OCI-LY7 (cell line): Measurements from ENCODE around the gene PRR33. TPM values are rescaled to one million over a fixed set of nuclear protein-coding genes. Genes with fewer than 3 reads are reported as not detected.

ENCODE experiments used
- BruUV-seq: library from RNA; stranded (reverse); fragments of 400-500 nt; replicated peaks from 2 replicates; lab custom pipeline; 2021; lab: Mats Ljungman, UMichigan
- CTCF ChIA-PET: fragments of 300-600 bp; sonication (Branson Sonifier 250); formaldehyde crosslinking; loops from one replicate; lab custom pipeline; 2022; ENCODE audit warnings: antibody characterized with exemption; ENCODE audit not compliant: unreplicated experiment; lab: Charles Lee
- POLR2A ChIA-PET: fragments of 300-600 bp; sonication (Branson Sonifier 250); formaldehyde crosslinking; loops from one replicate; lab custom pipeline; 2022; ENCODE audit warnings: antibody characterized with exemption; lab: Charles Lee
- DNase-seq: peaks from one replicate; pipeline ENCODE4 v3.0.0-alpha.2; 2015; ENCODE audit warnings: low spot score
- H2AFZ ChIP-seq: fragments of 200-600 bp; sonication (generic), shearing (Covaris generic); 2 replicates; pipeline ENCODE4 v1.6.1; 2014; ENCODE audit warnings: mild to moderate bottlenecking, antibody characterized with exemption, low read length, moderate library complexity
- H3K27ac ChIP-seq: fragments of 200-600 bp; sonication (generic); 2 replicates; pipeline ENCODE4 v1.5.1; 2014; ENCODE audit warnings: mixed run types, low read depth, mild to moderate bottlenecking, moderate library complexity, low read length, inconsistent platforms; ENCODE audit not compliant: poor library complexity, severe bottlenecking
- H3K36me3 ChIP-seq: fragments of 200-600 bp; sonication (generic); 2 replicates; pipeline ENCODE4 v1.6.1; 2014; ENCODE audit warnings: mild to moderate bottlenecking, antibody characterized with exemption, low read length, moderate library complexity, mixed read lengths; ENCODE audit not compliant: insufficient read depth
- H3K4me1 ChIP-seq: fragments of 200-600 bp; sonication (generic); 2 replicates; pipeline ENCODE4 v1.5.1; 2014; ENCODE audit warnings: mild to moderate bottlenecking, low read length; ENCODE audit not compliant: insufficient read depth, poor library complexity, severe bottlenecking
- H3K4me2 ChIP-seq: fragments of 200-600 bp; sonication (generic); 2 replicates; pipeline ENCODE4 v1.6.1; 2014; ENCODE audit warnings: mild to moderate bottlenecking, low read length
- H3K4me3 ChIP-seq: fragments of 200-600 bp; sonication (generic); 2 replicates; pipeline ENCODE4 v1.5.1; 2014; ENCODE audit warnings: mild to moderate bottlenecking, low read depth, low read length; ENCODE audit not compliant: poor library complexity, severe bottlenecking
- H3K79me2 ChIP-seq: fragments of 200-600 bp; sonication (generic); 2 replicates; pipeline ENCODE4 v1.6.1; 2016; ENCODE audit warnings: low read depth, mild to moderate bottlenecking, low read length, moderate library complexity, mixed read lengths; ENCODE audit not compliant: insufficient read depth
- H3K9me2 ChIP-seq: fragments of 200-600 bp; sonication (generic); 2 replicates; pipeline ENCODE4 v1.6.1; 2016; ENCODE audit warnings: mild to moderate bottlenecking, low read length, mixed read lengths; ENCODE audit not compliant: insufficient read depth
- H3K9me3 ChIP-seq: fragments of 200-600 bp; sonication (generic); 2 replicates; pipeline ENCODE4 v1.6.1; 2014; ENCODE audit warnings: mild to moderate bottlenecking, mixed run types, low read length, mixed read lengths
- H4K20me1 ChIP-seq: fragments of 200-600 bp; sonication (generic); 2 replicates; pipeline ENCODE4 v1.6.1; 2014; ENCODE audit warnings: mild to moderate bottlenecking, antibody characterized with exemption, low read length, moderate library complexity, mixed read lengths; ENCODE audit not compliant: insufficient read depth
- CTCF ChIP-seq: fragments of 200-600 bp; sonication (generic); conservative IDR thresholded peaks from 2 replicates; pipeline ENCODE4 v1.5.1; 2014; ENCODE audit warnings: mild to moderate bottlenecking, antibody characterized with exemption, low read length, moderate library complexity, mixed read lengths
- EZH2phosphoT487 ChIP-seq: fragments of 200-600 bp; sonication (generic); IDR thresholded peaks from 2 replicates; pipeline ENCODE4 v1.6.1; 2018; ENCODE audit warnings: low read depth, borderline replicate concordance, mild to moderate bottlenecking, mixed run types, antibody characterized with exemption, low read length, moderate library complexity, mixed read lengths
- intact Hi-C: fragments of 100-400 bp; cut with micrococcal nuclease; formaldehyde crosslinking; loops from one replicate; pipeline ENCODE4 v1.10.0; 2022; ENCODE audit not compliant: unreplicated experiment
- total RNA-seq, 2 experiments: library from RNA; depleted of rRNA in 1 of 2; stranded (reverse); fragments of >200 nt in 1 of 2; shearing (Covaris generic) in 1 of 2; gene quantifications; 2 replicates each; pipeline ENCODE4 v1.2.3, GENCODE V29; 2014 to 2022

PRR33 gene
- total RNA-seq, 2 experiments from 2014 or later: not detected

GRCh38 chr11:1861435-1862411 lies 30.0 kb downstream of the PRR33 start:
- no peak overlapping the region for H3K4me3 ChIP-seq
- peaks cover 12% of the 10 kb centered on the region; the same call in 1 of the 2 replicates for H3K36me3 ChIP-seq
- no peaks in the 10 kb centered on the region for H3K4me1 ChIP-seq
- H3K79me2 ChIP-seq: no peaks in the 10 kb centered on the region
- intact Hi-C loops: no loop called here
- ChIA-PET CTCF (interaction anchor here (0.6 kb wide), 1 partner anchor 20 kb away, joined by 3 read pairs; no protein-coding TSS in a partner anchor), POLR2A (no interaction called here)
- DNase-seq: no peak
- no peak overlapping the region for H3K27ac ChIP-seq
- H4K20me1 ChIP-seq: no peaks in the 10 kb centered on the region; the same call in 1 of the 2 replicates
- TF ChIP-seq EZH2phosphoT487 (no peak), CTCF (no peak)
- H3K9me2 ChIP-seq: no peaks in the 10 kb centered on the region
- no TSS peak for BruUV-seq
- no peak overlapping the region for H3K4me2 ChIP-seq
- no peak overlapping the region for H2AFZ ChIP-seq
- H3K9me3 ChIP-seq: no peaks in the 10 kb centered on the region

- H2AFZ ChIP-seq: no peak overlapping the region
- intact Hi-C loops: no loop called here
- no TSS peak for BruUV-seq
- no peak overlapping the region for H3K27ac ChIP-seq
- no peaks in the 10 kb centered on the region for H3K9me2 ChIP-seq
- H3K4me3 ChIP-seq: no peak overlapping the region
- H3K9me3 ChIP-seq: no peaks in the 10 kb centered on the region
- ChIA-PET POLR2A (no interaction called here), CTCF (no interaction called here)
- TF ChIP-seq CTCF (no peak), EZH2phosphoT487 (no peak)
- H3K79me2 ChIP-seq: peaks cover 7% of the 10 kb centered on the region; the same call in 1 of the 2 replicates
- DNase-seq: no peak
- peaks cover 4% of the 10 kb centered on the region; the same call in 1 of the 2 replicates for H3K36me3 ChIP-seq
- H3K4me1 ChIP-seq: peaks cover 9% of the 10 kb centered on the region
- no peak overlapping the region for H3K4me2 ChIP-seq
- H4K20me1 ChIP-seq: peaks cover 5% of the 10 kb centered on the region
These were observed 31.6 kb downstream of the PRR33 start for GRCh38 chr11:1860108-1860507.

GRCh38 chr11:1859004-1859403 lies 32.7 kb downstream of the PRR33 start:
- H3K9me2 ChIP-seq: no peaks in the 10 kb centered on the region
- no peak for DNase-seq
- peaks cover 20% of the 10 kb centered on the region for H3K4me1 ChIP-seq
- BruUV-seq: no TSS peak
- peaks cover 4% of the 10 kb centered on the region; the same call in 1 of the 2 replicates for H3K36me3 ChIP-seq
- peaks cover 10% of the 10 kb centered on the region for H4K20me1 ChIP-seq
- TF ChIP-seq EZH2phosphoT487 (no peak), CTCF (no peak)
- no peak overlapping the region for H2AFZ ChIP-seq
- ChIA-PET CTCF (no interaction called here), POLR2A (no interaction called here)
- no peak overlapping the region for H3K4me2 ChIP-seq
- H3K79me2 ChIP-seq: peaks cover 19% of the 10 kb centered on the region; the same call in 1 of the 2 replicates
- no peak overlapping the region for H3K4me3 ChIP-seq
- intact Hi-C loops: no loop called here
- no peak overlapping the region for H3K27ac ChIP-seq
- H3K9me3 ChIP-seq: no peaks in the 10 kb centered on the region
